ENCODE data around the gene CBLN3. TPM values are rescaled to one million over a fixed set of nuclear protein-coding genes. Genes with fewer than 3 reads are reported as not detected.

The CBLN3 gene
- total RNA-seq, 1 experiment from 2014 or later = 2.0 TPM

GRCh38 chr14:24403294-24403998, 26.0 kb downstream of the CBLN3 start:
- Histone ChIP-seq H3K27me3 (ENCODE audit: insufficient read depth, low read length) (no peaks in the 10 kb centered on the region), H3K4me1 (ENCODE audit: control insufficient read depth in 1 of 2, insufficient read depth in 2 of 2, low read length in 2 of 2) (no peaks in the 10 kb centered on the region), H3K4me3 (replicated peaks in 1 of 2; ENCODE audit: low read depth in 1 of 2, low read length in 2 of 2) (no peak overlapping the region), H3K36me3 (ENCODE audit: control insufficient read depth in 1 of 2, insufficient read depth in 2 of 2, low read length in 2 of 2) (no peaks in the 10 kb centered on the region), H3K9ac (ENCODE audit: low read length) (no peak overlapping the region), H4K20me1 (ENCODE audit: insufficient read depth) (no peaks in the 10 kb centered on the region), H3K4me2 (ENCODE audit: low read length) (no peak overlapping the region), H3K9me3 (ENCODE audit: control insufficient read depth in 1 of 2, insufficient read depth in 1 of 2, low read depth in 1 of 2, low read length in 2 of 2) (no peaks in the 10 kb centered on the region), H3K27ac (ENCODE audit: low read depth, low read length) (no peak overlapping the region), H2AFZ (ENCODE audit: low read depth, low read length, poor library complexity, severe bottlenecking) (no peak overlapping the region), H3K79me2 (ENCODE audit: insufficient read depth, low read length) (no peaks in the 10 kb centered on the region), H3K9me2 (ENCODE audit: insufficient read depth) (no peaks in the 10 kb centered on the region)
- no peak for TF ChIP-seq ZNF274 (IDR thresholded peaks at IDR 0.05; ENCODE audit: low read depth, low read length)
- no peak for TF ChIP-seq YY1 (IDR thresholded peaks at IDR 0.05; ENCODE audit: extremely low read depth, insufficient replicate concordance, low read depth, low read length)
- TF ChIP-seq CTCF (IDR thresholded peaks at IDR 0.05 in 2 of 3, conservative IDR thresholded peaks at IDR 0.05 in 1 of 3; ENCODE audit: borderline replicate concordance in 1 of 3, insufficient read depth in 1 of 3, low read depth in 2 of 3, low read length in 2 of 3) = no peak
- TF ChIP-seq REST (IDR thresholded peaks at IDR 0.05; ENCODE audit: low read depth) = no peak
- no peak for TF ChIP-seq EZH2 (IDR thresholded peaks at IDR 0.05)
- no peak for TF ChIP-seq ATF3 (IDR thresholded peaks at IDR 0.05)
- no peak for TF ChIP-seq FOSL1 (IDR thresholded peaks at IDR 0.05; ENCODE audit: low read depth)
- no peak for TF ChIP-seq CBX3 (IDR thresholded peaks at IDR 0.05; ENCODE audit: low read depth)
- no peak for TF ChIP-seq POLR2A (IDR thresholded peaks at IDR 0.05; ENCODE audit: borderline replicate concordance, extremely low read depth, insufficient read depth, insufficient read length)
- TF ChIP-seq SRF (IDR thresholded peaks at IDR 0.05; ENCODE audit: low read depth) = no peak
- TF ChIP-seq EZH2phosphoT487 (IDR thresholded peaks at IDR 0.05; ENCODE audit: borderline replicate concordance) = no peak
- RAD21 ChIA-PET (ENCODE audit: low non-redundant PET in 1 of 2, low total read pairs in 2 of 2, uncharacterized antibody in 2 of 2, unreplicated experiment in 2 of 2) = no interaction called here
- CTCF ChIA-PET = interaction anchor here (1.1 to 1.2 kb wide), 2 partner anchors 28 to 37 kb away, joined by 3 to 4 read pairs; no protein-coding TSS in a partner anchor
- no peak for ATAC-seq
- no TSS peak for BruUV-seq (replicated peaks)
- intact Hi-C loops (cut with micrococcal nuclease) = no loop called here
- POLR2A ChIA-PET = no interaction called here
- DNase-seq (ENCODE audit: low read depth, low spot score) = no peak
